Type B pancreatic cell (in vitro differentiated cells): ENCODE data around the gene RPL4. TPM values are rescaled to one million over a fixed set of nuclear protein-coding genes. Genes with fewer than 3 reads are reported as not detected.

Experiments
- DNase-seq: peaks from one replicate; pipeline ENCODE4 v3.0.0; 2021; ENCODE audit warnings: mixed read lengths; ENCODE audit not compliant: unreplicated experiment; ENCODE audit errors: extremely low spot score
- H3K27ac Mint-ChIP-seq: 2 replicates; pipeline ENCODE4 v1.8.0; 2021; ENCODE audit warnings: mild to moderate bottlenecking, mixed read lengths
- H3K27me3 Mint-ChIP-seq: 2 replicates; pipeline ENCODE4 v1.8.0; 2021; ENCODE audit warnings: mixed read lengths
- H3K36me3 Mint-ChIP-seq: 2 replicates; pipeline ENCODE4 v1.8.0; 2021; ENCODE audit warnings: mixed read lengths
- H3K4me1 Mint-ChIP-seq: one replicate; pipeline ENCODE4 v1.8.0; 2021; ENCODE audit warnings: mixed read lengths; ENCODE audit not compliant: unreplicated experiment
- H3K4me3 Mint-ChIP-seq: 2 replicates; pipeline ENCODE4 v1.8.0; 2021; ENCODE audit warnings: mild to moderate bottlenecking, mixed read lengths
- H3K9me3 Mint-ChIP-seq: 2 replicates; pipeline ENCODE4 v1.8.0; 2021; ENCODE audit warnings: mixed read lengths
- total RNA-seq: library from RNA; stranded (reverse); gene quantifications from 2 replicates; pipeline ENCODE4 v1.2.1, GENCODE V29; 2021; ENCODE audit warnings: low replicate concordance
- TF ChIP-seq, protein P1 (sequence below): fragments of 200-600 bp; sonication (generic); conservative IDR thresholded peaks from 2 replicates; pipeline ENCODE4 v1.5.0; 2021; ENCODE audit warnings: antibody characterized with exemption, mild to moderate bottlenecking

Gene RPL4
- total RNA-seq, 1 donor from 2014 or later = 3,234 TPM

DNA sequence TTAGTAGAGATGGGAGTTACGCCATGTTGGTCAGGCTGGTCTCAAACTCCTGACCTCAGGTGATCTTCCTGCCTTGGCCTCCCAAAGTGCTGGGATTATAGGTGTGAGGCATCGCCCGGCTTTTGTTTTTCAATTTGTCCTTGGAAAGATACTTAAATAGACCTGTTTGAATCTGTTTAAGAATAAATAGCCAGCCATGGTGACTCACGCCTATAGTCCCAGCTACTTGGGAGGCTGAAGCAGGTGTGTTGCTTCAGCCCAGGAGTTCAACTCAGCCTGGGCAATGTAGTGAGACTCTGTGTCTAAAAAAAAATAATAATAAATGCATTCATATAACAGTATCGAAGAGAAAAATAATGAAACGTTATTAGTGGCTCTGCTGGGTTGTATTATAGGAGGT, 24.4 kb downstream of the RPL4 start:
- TF ChIP-seq, protein P1, sequence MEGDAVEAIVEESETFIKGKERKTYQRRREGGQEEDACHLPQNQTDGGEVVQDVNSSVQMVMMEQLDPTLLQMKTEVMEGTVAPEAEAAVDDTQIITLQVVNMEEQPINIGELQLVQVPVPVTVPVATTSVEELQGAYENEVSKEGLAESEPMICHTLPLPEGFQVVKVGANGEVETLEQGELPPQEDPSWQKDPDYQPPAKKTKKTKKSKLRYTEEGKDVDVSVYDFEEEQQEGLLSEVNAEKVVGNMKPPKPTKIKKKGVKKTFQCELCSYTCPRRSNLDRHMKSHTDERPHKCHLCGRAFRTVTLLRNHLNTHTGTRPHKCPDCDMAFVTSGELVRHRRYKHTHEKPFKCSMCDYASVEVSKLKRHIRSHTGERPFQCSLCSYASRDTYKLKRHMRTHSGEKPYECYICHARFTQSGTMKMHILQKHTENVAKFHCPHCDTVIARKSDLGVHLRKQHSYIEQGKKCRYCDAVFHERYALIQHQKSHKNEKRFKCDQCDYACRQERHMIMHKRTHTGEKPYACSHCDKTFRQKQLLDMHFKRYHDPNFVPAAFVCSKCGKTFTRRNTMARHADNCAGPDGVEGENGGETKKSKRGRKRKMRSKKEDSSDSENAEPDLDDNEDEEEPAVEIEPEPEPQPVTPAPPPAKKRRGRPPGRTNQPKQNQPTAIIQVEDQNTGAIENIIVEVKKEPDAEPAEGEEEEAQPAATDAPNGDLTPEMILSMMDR = no peak
- Mint-ChIP-seq H3K4me3 (no peak overlapping the region), H3K4me1 (no peaks in the 10 kb centered on the region), H3K9me3 (no peaks in the 10 kb centered on the region), H3K36me3 (peaks cover 17% of the 10 kb centered on the region), H3K27ac (no peak overlapping the region), H3K27me3 (no peaks in the 10 kb centered on the region)
- DNase-seq = no peak

DNA sequence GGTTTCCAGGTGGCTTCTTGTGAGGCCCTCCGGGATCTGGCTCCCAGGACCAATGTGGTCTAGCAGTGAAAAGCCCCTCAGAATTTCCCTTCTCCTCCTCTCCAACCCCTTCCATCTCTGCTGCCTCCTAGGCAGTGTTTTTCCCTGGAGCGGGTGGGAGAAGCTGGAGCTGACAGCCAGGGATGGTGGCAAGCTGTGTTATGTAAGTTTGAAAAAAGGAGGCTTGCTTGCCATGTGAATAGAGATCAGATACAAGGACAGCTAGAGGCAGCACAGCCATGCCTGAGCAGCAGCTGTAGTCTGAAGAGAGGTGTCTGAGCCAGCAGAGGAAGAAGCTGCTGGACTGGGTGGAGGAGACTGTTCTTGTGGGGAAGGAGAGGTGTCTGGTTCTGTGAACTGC, 27.6 kb downstream of the RPL4 start:
- H3K4me3 Mint-ChIP-seq = no peak overlapping the region
- H3K9me3 Mint-ChIP-seq = no peaks in the 10 kb centered on the region
- no peak overlapping the region for H3K27ac Mint-ChIP-seq
- peaks cover 14% of the 10 kb centered on the region for H3K4me1 Mint-ChIP-seq
- no peak for DNase-seq
- H3K27me3 Mint-ChIP-seq = no peaks in the 10 kb centered on the region
- peaks cover 9% of the 10 kb centered on the region for H3K36me3 Mint-ChIP-seq
- TF ChIP-seq, protein P1 = no peak

DNA sequence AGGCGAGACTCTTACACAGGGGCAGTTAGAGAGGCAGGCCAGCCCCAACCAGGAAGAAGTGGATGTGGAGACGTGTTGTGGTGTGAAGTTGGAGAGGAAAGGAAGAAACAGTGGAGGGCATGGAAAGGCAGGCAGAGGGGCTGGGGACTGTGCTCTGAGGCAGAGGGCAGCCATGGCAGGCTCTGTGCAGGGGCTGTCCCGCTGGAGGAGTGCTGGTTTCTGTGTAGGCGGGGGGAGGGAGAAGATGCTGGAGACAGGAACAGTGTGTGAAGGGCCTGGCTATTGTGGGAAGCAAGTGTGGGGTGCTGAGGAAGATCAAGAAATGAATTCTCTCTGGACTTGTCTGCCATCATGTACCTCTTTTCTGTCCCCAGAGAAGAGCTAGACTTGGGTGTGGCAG, 28.1 kb downstream of the RPL4 start:
- H3K27ac Mint-ChIP-seq = no peak overlapping the region

DNA sequence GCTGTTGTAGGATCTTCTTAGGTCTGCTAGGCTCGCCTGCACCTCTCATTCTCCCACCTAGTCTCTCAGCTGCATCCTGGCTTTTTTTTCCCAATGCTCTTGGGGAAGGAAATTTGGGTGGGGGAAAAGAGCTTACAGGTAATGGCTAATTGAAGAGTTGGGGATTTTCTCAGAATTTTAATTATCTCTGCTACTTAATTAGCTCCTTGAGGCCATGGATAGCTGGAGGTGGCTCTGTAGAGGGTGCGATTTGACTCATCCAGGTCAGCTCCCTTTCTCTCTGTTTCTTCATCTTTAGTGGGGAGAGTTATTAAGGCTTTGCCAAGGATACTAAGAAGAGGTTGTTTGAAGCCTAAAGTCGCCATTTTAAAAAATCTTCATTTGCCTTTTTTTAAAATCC, 29.7 kb downstream of the RPL4 start:
- Mint-ChIP-seq H3K4me3 (no peak overlapping the region), H3K9me3 (no peaks in the 10 kb centered on the region), H3K27ac (no peak overlapping the region), H3K27me3 (no peaks in the 10 kb centered on the region), H3K36me3 (no peaks in the 10 kb centered on the region), H3K4me1 (peaks cover 14% of the 10 kb centered on the region)
- TF ChIP-seq, protein P1 = no peak
- DNase-seq = no peak

More for the DNA sequence above, 28.1 kb downstream of the RPL4 start:
- DNase-seq = no peak
- Mint-ChIP-seq H3K4me3 (no peak overlapping the region), H3K9me3 (no peaks in the 10 kb centered on the region), H3K36me3 (peaks cover 4% of the 10 kb centered on the region), H3K27me3 (no peaks in the 10 kb centered on the region), H3K4me1 (peaks cover 14% of the 10 kb centered on the region)
- TF ChIP-seq, protein P1 = no peak

DNA sequence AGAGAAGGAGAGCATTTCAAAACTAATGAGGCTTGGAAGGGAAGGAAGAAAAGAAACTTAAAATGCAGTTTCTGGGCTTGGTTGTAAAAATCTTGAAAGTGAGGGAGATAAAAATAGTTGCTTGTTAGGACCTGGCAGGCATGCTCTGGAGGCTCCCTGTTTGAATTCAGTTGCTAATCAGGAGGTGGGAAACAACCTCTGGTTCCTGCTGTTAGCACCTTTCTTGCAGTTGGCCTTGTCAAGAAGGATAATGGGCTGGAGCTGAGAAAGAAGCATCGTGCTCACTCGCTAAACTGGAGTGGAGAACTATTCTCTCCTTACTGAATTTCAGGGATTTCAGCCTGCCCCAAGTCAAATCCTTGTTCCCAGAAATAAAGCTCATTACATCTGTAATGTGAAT, 30.5 kb downstream of the RPL4 start:
- H3K27me3 Mint-ChIP-seq = no peaks in the 10 kb centered on the region
- TF ChIP-seq, protein P1 = no peak
- H3K36me3 Mint-ChIP-seq = no peaks in the 10 kb centered on the region
- H3K9me3 Mint-ChIP-seq = no peaks in the 10 kb centered on the region
- no peak overlapping the region for H3K4me3 Mint-ChIP-seq
- peak overlapping the region; percentile 56 for H3K27ac Mint-ChIP-seq
- H3K4me1 Mint-ChIP-seq = peaks cover 14% of the 10 kb centered on the region
- no peak for DNase-seq
